ENCODE measurements around the gene SKAP2.

The SKAP2 gene

DNA sequence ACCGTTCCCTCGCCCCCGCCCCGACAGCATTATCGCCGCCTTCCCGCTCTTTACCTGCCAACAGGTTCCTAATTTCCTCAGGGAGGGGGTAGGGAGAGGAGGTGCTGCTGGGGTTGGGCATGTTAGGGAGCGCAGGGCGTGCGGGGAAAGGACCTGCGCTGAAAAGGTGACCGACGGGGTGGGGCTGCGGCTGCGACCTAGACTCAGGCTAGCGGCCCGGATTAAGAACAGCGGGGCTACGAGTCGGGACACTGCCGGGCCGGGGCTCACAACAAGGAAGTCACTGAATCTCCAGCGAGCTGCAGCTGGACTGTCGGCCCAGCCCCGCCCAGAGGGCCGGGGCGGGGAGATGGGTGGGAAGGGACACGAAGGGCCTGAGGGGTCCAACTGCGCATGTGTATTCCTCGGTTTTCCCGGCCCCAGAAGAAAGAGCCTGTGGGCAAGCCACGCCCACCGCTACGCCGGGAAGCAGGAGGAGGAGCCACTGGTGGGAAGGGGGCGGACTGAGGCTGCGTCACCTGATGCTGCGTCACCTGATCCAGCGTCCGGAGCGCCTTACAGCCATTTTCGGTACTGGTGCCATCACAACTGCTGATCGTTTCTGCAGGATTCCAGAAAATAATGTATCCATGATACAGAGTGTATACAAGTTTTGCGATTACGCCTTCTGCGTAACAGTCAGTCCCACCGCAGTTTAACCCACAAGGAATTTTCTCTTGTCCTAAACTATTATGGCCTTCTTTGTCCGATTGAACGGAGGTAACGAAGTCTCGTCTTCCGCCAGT lies at the start of gene SKAP2:
Gene SKAP2 (minus strand): TSS at position 282 of the 785 bp plus-strand sequence. CDS start 161 bp downstream, at position 121.
- DNase-seq = peak; percentile 90

DNA sequence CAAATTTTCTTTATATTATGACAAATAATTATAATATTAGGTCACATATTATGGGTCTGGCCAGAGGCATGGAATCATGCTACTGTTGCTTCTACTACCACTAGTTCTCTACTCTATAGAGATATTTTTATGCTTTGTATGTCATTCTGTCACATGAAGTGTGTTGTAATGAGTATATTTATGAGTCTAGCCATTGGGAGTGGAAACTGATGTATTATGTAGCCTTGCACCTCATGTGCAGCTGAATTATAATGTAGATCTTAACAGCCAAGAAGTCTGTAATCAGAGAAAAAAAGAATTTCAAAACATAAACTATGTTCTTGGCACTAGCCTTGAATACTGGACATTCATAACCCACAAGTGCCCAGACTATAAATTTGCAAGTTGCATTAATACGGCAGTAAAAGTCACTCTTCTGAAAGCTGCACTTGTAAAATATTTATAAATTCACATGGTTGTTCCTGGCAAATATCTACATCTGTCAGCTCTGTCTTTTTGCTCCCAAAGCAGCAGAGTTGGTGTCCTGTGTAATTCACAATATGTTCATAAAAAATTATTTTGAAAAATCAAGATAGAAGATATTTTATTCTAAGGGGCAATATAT lies 48.6 kb upstream of the SKAP2 start:
- DNase-seq = no peak

GRCh38 chr7:26912338-26912737 lies 47.9 kb upstream of the SKAP2 start:
- DNase-seq = no peak

DNA sequence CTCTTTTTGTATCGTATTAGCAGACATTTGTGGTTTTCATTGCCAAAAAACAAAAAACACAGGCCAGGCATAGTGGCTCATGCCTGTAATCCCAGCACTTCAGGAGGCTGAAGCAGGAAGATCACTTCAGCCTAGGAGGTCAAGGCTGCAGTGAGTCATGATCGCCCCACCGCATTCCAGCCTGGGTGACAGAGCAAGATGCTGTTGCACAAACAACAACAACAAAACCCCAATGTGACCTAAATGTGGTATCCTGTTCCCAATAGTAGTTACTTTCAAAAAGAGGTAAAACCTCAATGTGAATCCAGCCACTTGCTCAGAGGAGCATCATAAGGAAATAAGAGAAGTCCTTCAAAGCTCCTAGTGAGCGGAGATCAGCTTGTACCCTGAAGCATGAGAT lies 45.8 kb upstream of the SKAP2 start:
- DNase-seq = no peak

- no peak for DNase-seq
Observed at GRCh38 chr7:26900251-26900650, 35.9 kb upstream of the SKAP2 start.

GRCh38 chr7:26899519-26899918 lies 35.1 kb upstream of the SKAP2 start:
- DNase-seq = no peak

GRCh38 chr7:26898891-26899290 lies 34.5 kb upstream of the SKAP2 start:
- no peak for DNase-seq

DNA sequence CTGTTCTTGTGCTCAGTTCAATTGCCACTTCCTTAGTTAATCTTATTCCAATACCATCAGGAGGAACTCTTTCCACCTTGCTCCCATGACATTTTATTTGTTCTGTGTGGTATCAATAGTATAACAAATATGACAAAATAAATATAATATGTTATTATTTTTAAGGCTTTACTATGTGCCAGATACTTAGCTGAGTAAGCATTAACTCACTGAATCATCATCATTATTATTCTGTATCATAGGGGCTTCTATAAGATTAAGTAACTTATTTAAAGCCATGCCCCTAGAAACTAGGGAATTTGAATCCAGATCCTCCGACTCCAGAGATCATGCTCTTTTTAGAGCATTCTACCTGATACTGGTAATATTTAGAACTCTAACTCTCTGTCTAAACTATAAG lies 33.5 kb upstream of the SKAP2 start:
- DNase-seq = no peak

GRCh38 chr7:26891400-26892350 lies 27.3 kb upstream of the SKAP2 start:
- no peak for DNase-seq

DNA sequence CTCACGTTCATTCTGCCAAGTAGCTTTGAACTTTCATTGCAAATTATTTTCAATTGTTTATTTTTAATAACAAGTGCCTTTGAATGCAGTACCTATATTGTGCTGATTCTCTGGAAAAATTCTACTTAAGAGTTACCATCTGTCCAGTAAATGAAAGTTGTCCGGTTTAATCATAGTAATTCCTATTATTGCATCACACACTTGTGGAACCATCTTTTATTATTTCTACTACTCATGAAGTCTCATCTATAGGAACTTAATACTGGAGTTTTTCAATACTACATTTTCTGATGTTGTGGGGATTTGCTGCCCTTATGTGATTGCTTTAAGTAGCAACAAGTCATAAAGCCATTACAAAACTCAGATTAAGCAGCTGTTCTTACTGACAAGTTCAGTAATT lies 16.5 kb upstream of the SKAP2 start:
- DNase-seq = no peak

DNA sequence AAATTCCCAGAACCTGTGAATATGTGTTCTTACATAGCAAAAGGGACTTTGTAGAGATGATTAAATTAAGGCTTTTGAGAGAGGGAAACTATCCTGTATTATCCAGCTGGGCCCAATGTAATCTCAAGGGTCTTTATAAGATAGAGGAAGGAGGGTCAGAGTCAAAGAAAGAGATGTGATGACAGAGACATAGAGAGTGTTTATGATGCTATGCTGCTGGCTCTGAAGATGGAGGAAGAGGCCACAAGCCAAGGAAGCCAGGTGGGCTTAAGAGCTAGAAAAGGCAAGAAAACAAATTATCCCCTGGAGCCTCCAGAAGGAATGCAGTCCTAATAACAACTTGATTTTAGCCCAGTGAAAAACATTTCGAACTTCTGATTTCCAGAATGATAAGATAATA lies 15.3 kb upstream of the SKAP2 start:
- DNase-seq = no peak

DNA sequence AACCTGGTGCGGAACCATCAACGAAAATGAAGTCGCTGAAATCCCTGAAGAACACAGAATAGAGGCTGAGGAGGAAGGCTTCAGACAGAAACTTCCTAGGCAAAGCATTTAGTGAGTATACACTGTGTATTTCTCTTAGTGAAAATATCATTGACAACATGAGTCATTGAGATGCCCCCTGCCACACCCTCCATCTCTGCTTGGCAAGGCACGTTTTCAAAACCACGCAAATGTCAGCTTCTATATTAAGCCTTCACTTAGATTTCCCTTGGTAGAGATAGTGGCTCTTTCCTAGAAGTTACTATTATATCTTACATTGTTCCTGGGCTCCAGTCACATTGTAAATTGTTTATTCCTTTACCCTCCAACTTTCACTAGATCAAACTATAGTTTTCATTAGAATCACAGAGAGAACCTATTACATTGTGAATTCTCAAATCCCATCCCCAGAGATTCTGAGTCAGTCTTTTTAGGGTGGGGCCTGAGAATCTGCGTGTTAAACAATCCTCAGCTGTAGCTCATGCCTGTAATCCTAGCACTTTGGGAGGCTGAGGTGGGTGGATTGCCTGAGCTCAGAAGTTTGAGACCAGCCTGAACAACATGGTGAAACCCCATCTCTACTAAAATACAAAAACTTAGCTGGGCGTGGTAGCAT lies 4.6 kb upstream of the SKAP2 start:
- no peak for DNase-seq

GRCh38 chr7:26865094-26865388 lies 651 bp upstream of the SKAP2 start:
- DNase-seq = no peak

- peak; percentile 40 for DNase-seq
Observed at GRCh38 chr7:26863518-26864308, 677 bp downstream of the SKAP2 start.

DNA sequence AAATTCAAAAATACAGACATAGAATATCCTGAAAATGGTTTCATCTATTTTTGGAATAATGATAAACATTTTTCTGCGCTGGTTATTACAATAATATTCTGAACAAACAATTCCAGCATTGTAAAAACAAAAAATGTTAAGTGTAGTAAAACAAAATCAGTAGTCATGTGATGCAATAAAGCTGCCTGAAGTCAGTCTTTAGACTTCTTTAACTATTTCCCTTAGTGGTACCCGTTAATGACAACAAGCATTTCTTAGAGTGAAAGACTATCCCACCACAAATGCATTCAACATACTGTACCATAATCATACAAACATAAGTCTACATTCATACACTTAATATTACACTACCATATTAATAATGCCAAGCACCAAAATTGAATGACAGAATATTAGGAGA lies 1.6 kb downstream of the SKAP2 start:
- no peak for DNase-seq

- no peak for DNase-seq
Observed at GRCh38 chr7:26861050-26861449, 3.3 kb downstream of the SKAP2 start.

DNA sequence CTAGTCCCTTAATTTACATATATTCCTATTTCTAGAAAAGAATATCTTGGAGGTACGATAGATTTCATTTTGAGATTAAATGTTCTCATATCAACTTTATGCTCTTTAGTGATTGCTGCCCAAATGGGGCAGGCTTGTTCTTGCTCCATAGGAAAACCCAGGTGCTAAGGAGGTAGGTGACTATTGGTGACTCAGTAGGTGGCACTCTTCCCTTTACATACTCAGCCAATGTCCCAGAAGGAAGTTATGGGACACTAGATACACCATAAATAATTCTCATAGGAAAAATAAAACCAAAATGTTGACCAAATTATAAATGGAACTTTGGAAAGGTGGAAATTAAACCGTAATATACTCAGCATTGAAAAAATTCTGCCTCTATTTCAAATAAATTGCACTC lies 4.0 kb downstream of the SKAP2 start:
- no peak for DNase-seq

DNA sequence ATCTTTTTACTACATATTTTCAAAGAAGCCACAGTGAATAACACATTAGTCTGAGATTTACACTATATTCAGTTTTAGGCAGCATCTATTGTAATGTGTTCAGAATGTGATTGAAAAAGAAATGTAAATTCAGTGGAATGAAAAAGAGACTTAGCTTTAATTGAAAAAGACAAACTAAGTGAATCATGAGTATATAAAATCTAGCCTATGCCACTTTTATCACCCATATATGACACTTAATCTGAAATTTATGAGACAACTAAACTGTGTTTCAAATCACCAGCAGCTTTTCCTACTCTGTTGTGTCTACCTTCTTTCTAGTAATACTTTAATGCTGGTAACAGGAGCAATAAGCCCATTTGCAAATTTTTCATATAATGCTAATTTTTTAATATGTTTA lies 4.7 kb downstream of the SKAP2 start:
- no peak for DNase-seq

DNA sequence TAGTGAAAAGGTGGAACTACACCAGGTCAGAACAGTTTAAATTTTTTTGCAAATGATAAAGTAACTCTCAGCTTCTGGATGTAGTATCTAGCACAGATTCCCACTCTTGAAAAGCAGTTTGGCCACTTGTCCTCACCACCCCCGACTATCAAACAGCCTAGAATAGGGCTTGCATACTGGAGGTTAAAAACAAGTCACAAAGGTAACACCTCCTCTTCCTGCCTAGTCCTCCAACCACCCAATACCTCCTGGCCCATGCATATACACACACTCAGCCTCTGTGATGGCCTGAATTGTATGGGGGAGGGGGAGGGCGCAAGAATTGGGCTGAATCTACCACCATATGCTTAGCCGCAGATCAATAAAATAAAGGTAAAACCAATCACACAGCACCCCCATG lies 5.7 kb downstream of the SKAP2 start:
- no peak for DNase-seq

- DNase-seq = no peak
Observed at GRCh38 chr7:26858241-26858715, 6.1 kb downstream of the SKAP2 start.

GRCh38 chr7:26857506-26858240 lies 6.7 kb downstream of the SKAP2 start:
- DNase-seq = no peak

DNA sequence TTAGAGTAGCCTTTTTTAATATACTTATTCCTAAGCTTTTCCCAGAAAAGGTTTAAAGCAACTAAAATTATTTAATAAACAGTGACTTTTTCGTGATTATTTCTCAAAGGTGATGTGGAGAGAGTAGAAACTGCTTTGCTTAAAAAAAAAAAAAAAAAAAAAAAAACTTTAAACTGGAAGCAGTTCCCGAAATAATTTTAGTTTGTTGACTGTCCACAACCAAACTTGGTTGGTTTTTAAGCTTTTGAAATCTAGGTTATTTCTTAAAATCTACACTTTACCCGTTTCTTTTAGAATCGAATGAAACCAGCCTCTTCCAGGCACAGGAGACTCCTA lies 7.3 kb downstream of the SKAP2 start:
- no peak for DNase-seq
